HepG2 (cell line): ENCODE results near the gene LY6G5B. TPM values are rescaled to one million over a fixed set of nuclear protein-coding genes. Genes with fewer than 3 reads are reported as not detected.
A peak's percentile ranks its signal among the peaks of the same experiment; 100 is the strongest.

Experiments used
- ARID4A ChIP-seq: sonication (generic); formaldehyde crosslinking; IDR thresholded peaks from 2 replicates; pipeline ENCODE4 v1.5.0; 2020; ENCODE audit warnings: mild to moderate bottlenecking, missing genetic modification reagents, borderline replicate concordance
- ATF4 ChIP-seq, 2 experiments: fragments of 450-650 bp in 1 of 2; sonication (generic) in 1 of 2; formaldehyde crosslinking; IDR thresholded peaks; 2 replicates each; pipeline versions ENCODE4 v1.5.0 to v1.8.0; 2020 to 2022; ENCODE audit warnings: mild to moderate bottlenecking in 1 of 2, missing genetic modification reagents in 1 of 2
- IRF9 ChIP-seq: sonication (generic); formaldehyde crosslinking; IDR thresholded peaks from 2 replicates; pipeline ENCODE4 v1.8.0; 2022; ENCODE audit warnings: missing genetic modification reagents, mild to moderate bottlenecking, borderline replicate concordance
- NAIF1 ChIP-seq: sonication (generic); formaldehyde crosslinking; IDR thresholded peaks from 2 replicates; pipeline ENCODE4 v1.5.0; 2020; ENCODE audit warnings: mild to moderate bottlenecking, missing genetic modification reagents, borderline replicate concordance
- NFKBIZ ChIP-seq: IDR thresholded peaks from 2 replicates; pipeline ENCODE4 v1.6.1; 2018; ENCODE audit warnings: missing genetic modification reagents, missing compliant biosample characterization
- PRMT3 ChIP-seq: sonication (generic); formaldehyde crosslinking; IDR thresholded peaks from 2 replicates; pipeline ENCODE4 v1.8.1; 2022; ENCODE audit warnings: low read depth, mild to moderate bottlenecking, moderate library complexity, missing genetic modification reagents, borderline replicate concordance
- SNAPC4 ChIP-seq: sonication (generic); formaldehyde crosslinking; IDR thresholded peaks from 2 replicates; pipeline ENCODE4 v1.4.0; 2020; ENCODE audit warnings: mild to moderate bottlenecking, missing genetic modification reagents
- SOX13 ChIP-seq, 3 experiments: fragments of 450-650 bp in 1 of 3; sonication (generic) in 1 of 3; formaldehyde crosslinking in 1 of 3; IDR thresholded peaks in 2 of 3; conservative IDR thresholded peaks in 1 of 3; 2 replicates each; pipeline versions ENCODE4 v1.5.0 to v1.6.1; 2016 to 2020; ENCODE audit warnings: antibody characterized with exemption in 1 of 3, mild to moderate bottlenecking in 1 of 3, missing compliant biosample characterization in 1 of 3, missing genetic modification reagents in 1 of 3, moderate library complexity in 1 of 3
- TCF7L2 ChIP-seq: IDR thresholded peaks from 2 replicates; pipeline ENCODE4 v1.6.1; 2011; ENCODE audit warnings: mild to moderate bottlenecking, low read depth, low read length, moderate library complexity
- ZBTB1 ChIP-seq: sonication (generic); formaldehyde crosslinking; IDR thresholded peaks from 2 replicates; pipeline ENCODE4 v1.4.0; 2020; ENCODE audit warnings: missing genetic modification reagents, borderline replicate concordance
- ZNF138 ChIP-seq: sonication (generic); formaldehyde crosslinking; IDR thresholded peaks from 2 replicates; pipeline ENCODE4 v1.5.0; 2020; ENCODE audit warnings: mild to moderate bottlenecking, low read depth, missing genetic modification reagents
- ZNF44 ChIP-seq: sonication (generic); formaldehyde crosslinking; IDR thresholded peaks from 2 replicates; pipeline ENCODE4 v1.5.1; 2020; ENCODE audit warnings: mild to moderate bottlenecking, missing genetic modification reagents
- ZNF547 ChIP-seq: sonication (generic); formaldehyde crosslinking; IDR thresholded peaks from 2 replicates; pipeline ENCODE4 v1.5.1; 2020; ENCODE audit warnings: mild to moderate bottlenecking, missing genetic modification reagents
- ZNF775 ChIP-seq: sonication (generic); formaldehyde crosslinking; IDR thresholded peaks from 2 replicates; pipeline ENCODE4 v1.4.0; 2020; ENCODE audit warnings: missing genetic modification reagents, mild to moderate bottlenecking, moderate library complexity, borderline replicate concordance
- ZSCAN31 ChIP-seq: sonication (generic); formaldehyde crosslinking; IDR thresholded peaks from 2 replicates; pipeline ENCODE4 v1.5.0; 2020; ENCODE audit warnings: low read depth, mild to moderate bottlenecking, missing genetic modification reagents
- ZSCAN9 ChIP-seq: IDR thresholded peaks from 2 replicates; pipeline ENCODE4 v1.6.1; 2016; ENCODE audit warnings: borderline replicate concordance
- polyA plus RNA-seq, 8 experiments: library from polyadenylated mRNA; depleted of rRNA in 3 of 8; stranded (reverse) in 7 of 8; unstranded in 1 of 8; fragments of >200 nt; fragmentation: Illumina TruSeq in 4 of 8; extraction: Trizol in 4 of 8; gene quantifications; 2 replicates each; pipeline versions ENCODE4 v1.2.1 to v1.2.3, GENCODE V29; 2011 to 2016; ENCODE audit warnings: low read depth in 4 of 8, missing spikeins in 1 of 8, mixed read lengths in 1 of 8; ENCODE audit not compliant: insufficient read depth in 1 of 8
- total RNA-seq, 5 experiments: library from RNA; depleted of rRNA; stranded (reverse); fragments of >200 nt; fragmentation: Illumina TruSeq; extraction: Trizol; gene quantifications; 2 replicates each; pipeline ENCODE4 v1.2.3, GENCODE V29; 2016; ENCODE audit warnings: low read depth in 1 of 5

Gene LY6G5B
- total and polyA plus RNA-seq, 2 of the 13 experiments (the other 11 are each of a cell fraction or from before 2014, with no cell fraction given): 7.8 to 15.7 TPM

- TF ChIP-seq ARID4A (CRISPR knock-in tag): no peak; the same call in 1 of the 2 replicates
- TF ChIP-seq SNAPC4: no peak
- no peak for TF ChIP-seq TCF7L2
- peak in 1 of 2 experiments; percentile 4; a peak in 2 of 4 replicates for TF ChIP-seq ATF4 (CRISPR knock-in tag; IDR thresholded peaks at IDR 0.05)
- no peak for TF ChIP-seq PRMT3
- TF ChIP-seq ZNF138 (CRISPR knock-in tag): peak; percentile 61; the same call in 1 of the 2 replicates
- TF ChIP-seq ZNF775: no peak
- no peak for TF ChIP-seq ZSCAN31 (CRISPR knock-in tag)
- no peak for TF ChIP-seq ZBTB1 (CRISPR knock-in tag)
- TF ChIP-seq ZSCAN9 (CRISPR knock-in tag): no peak
- no peak for TF ChIP-seq IRF9 (CRISPR knock-in tag)
- TF ChIP-seq SOX13 (IDR thresholded peaks at IDR 0.05): no peak
- peak in 1 of 2 experiments; percentile 46; a peak in 2 of 4 replicates for TF ChIP-seq SOX13 (CRISPR knock-in tag; conservative IDR thresholded peaks at IDR 0.05 in 1 of 2, IDR thresholded peaks at IDR 0.05 in 1 of 2)
- no peak for TF ChIP-seq ZNF547 (CRISPR knock-in tag)
- no peak for TF ChIP-seq NFKBIZ (CRISPR knock-in tag)
- TF ChIP-seq ZNF44 (CRISPR knock-in tag): no peak
- TF ChIP-seq NAIF1 (CRISPR knock-in tag): no peak
Measured at GRCh38 chr6:31651602-31652191, 18.1 kb upstream of the LY6G5B start (continued).
